DOHH2 (cell line): ENCODE measurements around the gene LRRC52.
"Not testable (repeated sequence)": the region's sequence is repeated elsewhere in the genome, so short reads cannot be mapped to it uniquely, and the experiment has no call there.

ENCODE experiments used
- CTCF ChIP-seq: fragments of 200-600 bp; sonication (generic); IDR thresholded peaks from one replicate; pipeline ENCODE4 v1.5.1; 2014; ENCODE audit warnings: antibody characterized with exemption, mild to moderate bottlenecking, low read depth, low read length; ENCODE audit not compliant: poor library complexity, severe bottlenecking
- EZH2phosphoT487 ChIP-seq: fragments of 200-600 bp; sonication (generic); IDR thresholded peaks from 2 replicates; pipeline ENCODE4 v1.6.1; 2017; ENCODE audit warnings: borderline replicate concordance, mild to moderate bottlenecking, antibody characterized with exemption, low read length, moderate library complexity, mixed read lengths

DNA sequence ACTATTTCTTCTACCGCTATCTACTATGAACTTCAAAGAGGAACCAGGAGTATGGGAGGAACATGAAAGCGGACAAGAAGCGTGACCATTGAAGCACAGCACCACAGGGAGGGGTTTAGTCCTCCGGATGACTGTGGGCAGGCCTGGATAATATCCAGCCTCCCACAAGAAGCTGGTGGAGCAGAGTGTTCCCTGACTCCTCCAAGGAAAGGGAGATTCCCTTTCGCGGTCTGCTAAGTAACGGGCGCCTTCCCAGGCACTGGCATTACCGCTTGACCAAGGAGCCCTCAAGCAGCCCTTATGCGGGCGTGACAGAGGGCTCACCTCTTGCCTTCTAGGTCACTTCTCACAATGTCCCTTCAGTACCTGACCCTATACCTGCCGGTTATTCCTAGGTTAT lies 62.9 kb downstream of the LRRC52 start:
- TF ChIP-seq CTCF, EZH2phosphoT487: not testable (repeated sequence)
